HuH-7 (cell line): ENCODE data around the gene CYP39A1.

Experiments used
- DNase-seq: peaks from one replicate; pipeline ENCODE4 v3.0.0; 2011; ENCODE audit warnings: low spot score

Gene CYP39A1

GRCh38 chr6:46511320-46511719 is 141.3 kb downstream of the CYP39A1 start:
- DNase-seq, result no peak

- no peak for DNase-seq
These were observed 142.0 kb downstream of the CYP39A1 start for GRCh38 chr6:46510651-46511050.

- DNase-seq, result no peak
These were observed 142.6 kb downstream of the CYP39A1 start for GRCh38 chr6:46509981-46510510.

GRCh38 chr6:46509063-46509462 is 143.6 kb downstream of the CYP39A1 start:
- DNase-seq, result no peak

- DNase-seq, result no peak
These were observed 145.2 kb downstream of the CYP39A1 start for GRCh38 chr6:46507426-46507825.

GRCh38 chr6:46505693-46506512 is 146.7 kb downstream of the CYP39A1 start:
- DNase-seq, result no peak

- no peak for DNase-seq
These were observed 148.4 kb downstream of the CYP39A1 start for GRCh38 chr6:46504242-46504641.

- no peak for DNase-seq
These were observed 150.0 kb downstream of the CYP39A1 start for GRCh38 chr6:46502486-46503119.

- DNase-seq, result no peak
These were observed 151.2 kb downstream of the CYP39A1 start for GRCh38 chr6:46501136-46502089.

- no peak for DNase-seq
These were observed 152.2 kb downstream of the CYP39A1 start for GRCh38 chr6:46500382-46500781.
